HepG2 (cell line): Measurements from ENCODE around the gene CACNB4. TPM values are rescaled to one million over a fixed set of nuclear protein-coding genes. Genes with fewer than 3 reads are reported as not detected.

ENCODE experiments used
- ATAC-seq: fragments of 200-7000 bp; cut with Tn5 transposase; 3 replicates; pipeline ENCODE4 v1.9.1; 2020; ENCODE audit warnings: mild to moderate bottlenecking, moderate library complexity
- BruUV-seq: library from RNA; stranded (reverse); fragments of 400-500 nt; replicated peaks from 2 replicates; lab custom pipeline; 2021; lab: Mats Ljungman, UMichigan
- CTCF ChIA-PET: fragments of 300-600 bp; formaldehyde crosslinking; extraction: SDS; loops from one replicate; lab custom pipeline; 2021; ENCODE audit warnings: low total read pairs, inconsistent platforms, low intra/inter-chr PET ratio; lab: Yijun Ruan, JAX
- POLR2A ChIA-PET: fragments of 350-600 bp; sonication (Branson Sonifier 250); formaldehyde crosslinking; loops from one replicate; lab custom pipeline; 2020; ENCODE audit warnings: antibody characterized with exemption, inconsistent platforms; lab: Yijun Ruan, JAX
- DNase-seq: peaks from one replicate; pipeline ENCODE4 v3.0.0-alpha.2; 2015; ENCODE audit warnings: low spot score
- FAIRE-seq: peaks from 3 replicates; lab custom pipeline; 2011; peaks lifted over from hg19 to GRCh38; lab: Jason Lieb, UNC
- H2AFZ ChIP-seq: one replicate; pipeline ENCODE4 v1.6.1; 2011; ENCODE audit warnings: low read length, inconsistent platforms
- H3K27ac ChIP-seq: fragments of 300-600 bp; 3 replicates; pipeline ENCODE4 v1.8.0; 2011; ENCODE audit warnings: mixed run types, mild to moderate bottlenecking, mixed read lengths, low read length, inconsistent platforms; ENCODE audit not compliant: insufficient read depth; ENCODE audit errors: extremely low read length
- H3K27me3 ChIP-seq, 2 experiments: fragments of 200-600 bp in 1 of 2; 2 replicates in 1 of 2; 3 replicates in 1 of 2; pipeline versions ENCODE4 v1.6.0 to v1.8.0; 2011; ENCODE audit warnings: low read length in 2 of 2, mild to moderate bottlenecking in 2 of 2, moderate library complexity in 2 of 2, inconsistent platforms in 1 of 2; ENCODE audit not compliant: insufficient read depth in 2 of 2, control insufficient read depth in 1 of 2
- H3K36me3 ChIP-seq, 2 experiments: fragments of 200-600 bp in 1 of 2; replicated peaks in 1 of 2; 2 replicates in 1 of 2; 3 replicates in 1 of 2; pipeline versions ENCODE4 v1.5.1 to v1.8.0; 2011; ENCODE audit warnings: low read length in 2 of 2, inconsistent platforms in 1 of 2; ENCODE audit not compliant: insufficient read depth in 2 of 2, control insufficient read depth in 1 of 2
- H3K4me1 ChIP-seq: 2 replicates; pipeline ENCODE4 v1.5.1; 2012; ENCODE audit warnings: low read length, inconsistent platforms; ENCODE audit not compliant: insufficient read depth
- H3K4me2 ChIP-seq: 2 replicates; pipeline ENCODE4 v1.6.0; 2011; ENCODE audit warnings: low read depth, low read length, inconsistent platforms
- H3K4me3 ChIP-seq, 3 experiments: fragments of 200-600 bp in 1 of 3; sonication (generic), shearing (Covaris generic) in 1 of 3; replicated peaks in 1 of 3; 2 replicates each; pipeline ENCODE4 v1.5.1; 2011 to 2016; ENCODE audit warnings: low read length in 3 of 3, inconsistent platforms in 2 of 3, low read depth in 2 of 3, mild to moderate bottlenecking in 2 of 3, control low read depth in 1 of 3, mixed read lengths in 1 of 3; ENCODE audit not compliant: insufficient read depth in 1 of 3
- H3K79me2 ChIP-seq: one replicate; pipeline ENCODE4 v1.6.1; 2011; ENCODE audit warnings: low read length, inconsistent platforms; ENCODE audit not compliant: insufficient read depth
- H3K9ac ChIP-seq: 2 replicates; pipeline ENCODE4 v1.6.0; 2011; ENCODE audit warnings: mild to moderate bottlenecking, low read depth, low read length, inconsistent platforms; ENCODE audit not compliant: insufficient read depth
- H3K9me3 ChIP-seq: 2 replicates; pipeline ENCODE4 v1.5.1; 2012; ENCODE audit warnings: mild to moderate bottlenecking, low read length
- H4K20me1 ChIP-seq: 2 replicates; pipeline ENCODE4 v1.6.0; 2011; ENCODE audit warnings: inconsistent platforms, mild to moderate bottlenecking, low read length, moderate library complexity; ENCODE audit not compliant: insufficient read depth
- KLF12 ChIP-seq: sonication (generic); formaldehyde crosslinking; IDR thresholded peaks from 2 replicates; pipeline ENCODE4 v1.4.0; 2020; ENCODE audit warnings: missing genetic modification reagents, borderline replicate concordance
- MAFK ChIP-seq, 2 experiments: IDR thresholded peaks in 1 of 2; conservative IDR thresholded peaks in 1 of 2; 2 replicates each; pipeline ENCODE4 v1.6.1; 2011; ENCODE audit warnings: improper control_type of control experiment in 2 of 2, low read length in 2 of 2
- MTA1 ChIP-seq: sonication (generic); formaldehyde crosslinking; IDR thresholded peaks from 2 replicates; pipeline ENCODE4 v1.4.0; 2020; ENCODE audit warnings: missing genetic modification reagents, mild to moderate bottlenecking, borderline replicate concordance
- SETDB1 ChIP-seq: sonication (generic); formaldehyde crosslinking; IDR thresholded peaks from 2 replicates; pipeline ENCODE4 v1.5.1; 2020; ENCODE audit warnings: missing genetic modification reagents, mild to moderate bottlenecking, borderline replicate concordance
- TARDBP ChIP-seq: sonication (generic); formaldehyde crosslinking; IDR thresholded peaks from 2 replicates; pipeline ENCODE4 v1.8.0; 2022; ENCODE audit warnings: mild to moderate bottlenecking, missing genetic modification reagents
- THYN1 ChIP-seq: sonication (generic); formaldehyde crosslinking; IDR thresholded peaks from 2 replicates; pipeline ENCODE4 v1.8.1; 2023; ENCODE audit warnings: low read depth, mild to moderate bottlenecking, moderate library complexity, missing genetic modification reagents, borderline replicate concordance
- ZFY ChIP-seq: sonication (generic); formaldehyde crosslinking; IDR thresholded peaks from 2 replicates; pipeline ENCODE4 v1.4.0; 2020; ENCODE audit warnings: missing genetic modification reagents
- WGBS: methylation state at CpG from one replicate; pipeline ENCODE4 v1.1.6; 2017; ENCODE audit warnings: low lambda C conversion rate; 5-methylcytosine and 5-hydroxymethylcytosine counted together
- in situ Hi-C: cut with HindIII; loops from 2 replicates; pipeline ENCODE4 v1.10.0; 2017; ENCODE audit warnings: low pct_unique_long_range_greater_than_20kb; ENCODE audit not compliant: extremely low pct_ligation_motif_present
- intact Hi-C: fragments of 100-400 bp; cut with micrococcal nuclease; formaldehyde crosslinking; loops from one replicate; pipeline ENCODE4 v1.10.0; 2022; ENCODE audit not compliant: unreplicated experiment
- polyA plus RNA-seq, 8 experiments: library from polyadenylated mRNA; depleted of rRNA in 3 of 8; stranded (reverse) in 7 of 8; unstranded in 1 of 8; fragments of >200 nt; fragmentation: Illumina TruSeq in 4 of 8; extraction: Trizol in 4 of 8; gene quantifications; 2 replicates each; pipeline versions ENCODE4 v1.2.1 to v1.2.3, GENCODE V29; 2011 to 2016; ENCODE audit warnings: low read depth in 4 of 8, missing spikeins in 1 of 8, mixed read lengths in 1 of 8; ENCODE audit not compliant: insufficient read depth in 1 of 8
- total RNA-seq, 5 experiments: library from RNA; depleted of rRNA; stranded (reverse); fragments of >200 nt; fragmentation: Illumina TruSeq; extraction: Trizol; gene quantifications; 2 replicates each; pipeline ENCODE4 v1.2.3, GENCODE V29; 2016; ENCODE audit warnings: low read depth in 1 of 5
- TF ChIP-seq, protein P1 (sequence below): sonication (generic); formaldehyde crosslinking; IDR thresholded peaks from 2 replicates; pipeline ENCODE4 v1.4.0; 2020; ENCODE audit warnings: missing genetic modification reagents
- TF ChIP-seq, protein P2 (sequence below): IDR thresholded peaks from 2 replicates; pipeline ENCODE4 v1.6.1; 2016; ENCODE audit warnings: control low read depth

The CACNB4 gene
- total and polyA plus RNA-seq, 2 of the 13 experiments (the other 11 are each of a cell fraction or from before 2014, with no cell fraction given) = 5.1 to 14.3 TPM

DNA sequence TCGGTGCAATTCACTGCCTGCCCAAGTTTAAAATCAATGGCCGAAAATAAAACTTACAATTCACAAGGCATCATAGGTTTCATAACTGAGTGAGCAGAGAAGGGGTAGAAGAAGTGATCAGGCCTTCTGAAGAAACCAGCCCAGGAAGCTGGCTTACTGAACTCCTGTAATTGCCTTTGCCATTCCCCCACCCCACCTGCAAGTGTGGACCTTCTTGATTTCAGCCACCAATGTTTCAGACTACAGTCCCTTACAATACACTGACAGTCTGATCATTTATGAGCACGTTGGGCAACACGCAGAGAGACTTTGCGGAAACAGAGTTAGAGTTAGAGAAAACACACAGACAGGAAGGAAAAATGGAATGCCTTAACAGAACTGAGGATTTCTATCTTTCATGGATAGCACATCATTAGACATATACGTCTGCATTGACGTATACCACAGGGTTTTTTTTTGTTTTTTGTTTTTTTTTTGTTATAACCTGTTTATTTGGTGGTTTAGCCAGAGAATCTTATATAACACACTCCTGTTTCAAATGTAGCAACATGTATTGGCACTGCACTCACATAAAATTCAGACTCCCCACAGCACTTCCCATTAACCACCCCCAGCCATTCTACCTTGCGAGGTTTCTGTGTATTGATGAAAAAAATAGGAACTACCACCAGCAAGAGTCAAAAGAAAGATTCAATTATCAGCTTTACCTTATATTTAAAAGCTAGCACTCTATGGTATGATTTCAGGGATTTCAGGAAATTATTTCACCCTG lies 126.4 kb downstream of the CACNB4 start (continued):
- TF ChIP-seq, protein P1, sequence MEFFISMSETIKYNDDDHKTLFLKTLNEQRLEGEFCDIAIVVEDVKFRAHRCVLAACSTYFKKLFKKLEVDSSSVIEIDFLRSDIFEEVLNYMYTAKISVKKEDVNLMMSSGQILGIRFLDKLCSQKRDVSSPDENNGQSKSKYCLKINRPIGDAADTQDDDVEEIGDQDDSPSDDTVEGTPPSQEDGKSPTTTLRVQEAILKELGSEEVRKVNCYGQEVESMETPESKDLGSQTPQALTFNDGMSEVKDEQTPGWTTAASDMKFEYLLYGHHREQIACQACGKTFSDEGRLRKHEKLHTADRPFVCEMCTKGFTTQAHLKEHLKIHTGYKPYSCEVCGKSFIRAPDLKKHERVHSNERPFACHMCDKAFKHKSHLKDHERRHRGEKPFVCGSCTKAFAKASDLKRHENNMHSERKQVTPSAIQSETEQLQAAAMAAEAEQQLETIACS = no peak

DNA sequence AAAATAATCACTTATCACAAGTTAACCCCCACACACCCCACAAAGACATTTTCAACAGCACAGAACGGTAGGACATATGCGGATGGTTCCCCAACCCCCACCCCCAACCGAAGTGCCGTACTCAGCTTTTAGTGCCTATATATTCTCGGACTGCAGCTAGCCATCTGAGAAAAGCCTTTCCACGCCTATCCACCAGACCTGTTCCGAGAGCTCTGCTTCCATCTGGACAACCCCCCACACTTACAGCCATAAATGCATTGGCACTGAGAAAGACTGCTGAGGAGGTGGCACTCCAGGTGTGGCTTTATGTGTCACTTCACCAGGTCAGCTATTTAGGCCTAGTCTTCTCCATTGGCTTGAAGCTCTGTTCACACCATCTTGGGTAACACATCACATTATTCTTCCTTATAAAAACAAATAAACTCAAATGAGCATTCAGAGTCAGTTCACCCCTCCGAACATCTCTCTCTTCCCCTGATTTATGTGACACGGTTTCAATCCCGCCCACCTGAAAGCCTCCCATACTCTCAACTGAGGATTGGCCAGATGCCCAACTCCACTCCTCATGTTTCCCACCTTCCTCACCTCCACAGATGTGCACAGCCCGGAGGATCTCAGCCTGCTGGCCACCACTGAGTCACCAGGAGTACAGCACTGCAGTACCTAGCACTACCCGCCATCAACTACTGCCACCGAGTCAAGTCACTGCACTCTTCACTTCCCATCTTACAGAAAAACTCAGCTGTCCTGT lies 127.4 kb downstream of the CACNB4 start:
- H3K79me2 ChIP-seq = peaks cover 24% of the 10 kb centered on the region
- no peaks in the 10 kb centered on the region; a peak in 1 of 5 replicates for H3K36me3 ChIP-seq
- no peaks in the 10 kb centered on the region for H4K20me1 ChIP-seq
- H3K4me2 ChIP-seq = peak overlapping the region; percentile 93
- H2AFZ ChIP-seq = no peak overlapping the region
- no peak for TF ChIP-seq TARDBP (CRISPR knock-in tag)
- no peak for TF ChIP-seq MAFK (conservative IDR thresholded peaks at IDR 0.05 in 1 of 2, IDR thresholded peaks at IDR 0.05 in 1 of 2; ENCODE audit: low read length in 2 of 2)
- no peak for TF ChIP-seq THYN1 (CRISPR knock-in tag)
- TF ChIP-seq SETDB1 = no peak
- no peak for TF ChIP-seq KLF12 (CRISPR knock-in tag)
- no peak for TF ChIP-seq MTA1 (CRISPR knock-in tag)
- TF ChIP-seq ZFY (CRISPR knock-in tag) = no peak
- TF ChIP-seq, protein P2, sequence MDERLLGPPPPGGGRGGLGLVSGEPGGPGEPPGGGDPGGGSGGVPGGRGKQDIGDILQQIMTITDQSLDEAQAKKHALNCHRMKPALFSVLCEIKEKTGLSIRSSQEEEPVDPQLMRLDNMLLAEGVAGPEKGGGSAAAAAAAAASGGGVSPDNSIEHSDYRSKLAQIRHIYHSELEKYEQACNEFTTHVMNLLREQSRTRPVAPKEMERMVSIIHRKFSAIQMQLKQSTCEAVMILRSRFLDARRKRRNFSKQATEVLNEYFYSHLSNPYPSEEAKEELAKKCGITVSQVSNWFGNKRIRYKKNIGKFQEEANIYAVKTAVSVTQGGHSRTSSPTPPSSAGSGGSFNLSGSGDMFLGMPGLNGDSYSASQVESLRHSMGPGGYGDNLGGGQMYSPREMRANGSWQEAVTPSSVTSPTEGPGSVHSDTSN (CRISPR knock-in tag) = no peak
- no peaks in the 10 kb centered on the region for H3K9me3 ChIP-seq
- H3K4me3 ChIP-seq = no peak overlapping the region
- no peak overlapping the region for H3K27ac ChIP-seq
- H3K4me1 ChIP-seq = peaks cover 63% of the 10 kb centered on the region
- ATAC-seq = no peak
- ChIA-PET CTCF (no interaction called here), POLR2A (no interaction called here)
- in situ Hi-C loops (no loop called here), intact Hi-C loops (no loop called here)
- no peaks in the 10 kb centered on the region for H3K27me3 ChIP-seq
- DNase-seq = no peak
- BruUV-seq = no TSS peak
- no peak for FAIRE-seq
- no peak overlapping the region for H3K9ac ChIP-seq
- WGBS = 93% methylated on average over 13 of the region's 13 CpGs
